H1 (cell line): ENCODE measurements around the gene SEMA3C. TPM values are rescaled to one million over a fixed set of nuclear protein-coding genes. Genes with fewer than 3 reads are reported as not detected.

Experiments
- CTCF ChIA-PET: fragments of 300-600 bp; sonication (Branson Sonifier 250); formaldehyde crosslinking; loops from one replicate; lab custom pipeline; 2021; ENCODE audit not compliant: partially characterized antibody; lab: Charles Lee
- POLR2A ChIA-PET: fragments of 300-600 bp; sonication (Branson Sonifier 250); formaldehyde crosslinking; loops from one replicate; lab custom pipeline; 2021; ENCODE audit warnings: inconsistent platforms; ENCODE audit not compliant: partially characterized antibody; lab: Charles Lee
- DNase-seq, 2 experiments: peaks; one replicate each; pipeline versions ENCODE4 v3.0.0 to v3.0.0-alpha.2; 2010 to 2022; ENCODE audit warnings: low spot score in 2 of 2, low read depth in 1 of 2, mixed read lengths in 1 of 2
- FAIRE-seq: peaks from 2 replicates; lab custom pipeline; 2011; peaks lifted over from hg19 to GRCh38; lab: Jason Lieb, UNC
- H2AFZ ChIP-seq: 2 replicates; pipeline ENCODE4 v1.8.1; 2012; ENCODE audit warnings: low read length, inconsistent platforms
- H2AK5ac ChIP-seq: 2 replicates; pipeline ENCODE4 v1.6.1; 2013; ENCODE audit warnings: low read depth, low read length
- H2BK120ac ChIP-seq: replicated peaks from 2 replicates; pipeline ENCODE3; 2013; ENCODE audit warnings: low read depth, low read length, inconsistent platforms
- H2BK12ac ChIP-seq: 2 replicates; pipeline ENCODE4 v1.6.1; 2013; ENCODE audit warnings: low read depth, low read length
- H2BK15ac ChIP-seq: 2 replicates; pipeline ENCODE4 v1.6.1; 2013; ENCODE audit warnings: low read length
- H2BK20ac ChIP-seq: 2 replicates; pipeline ENCODE4 v1.6.1; 2013; ENCODE audit warnings: low read length
- H2BK5ac ChIP-seq: 2 replicates; pipeline ENCODE4 v1.6.1; 2013; ENCODE audit warnings: low read depth, low read length
- H3K14ac ChIP-seq: 2 replicates; pipeline ENCODE4 v1.6.1; 2013; ENCODE audit warnings: inconsistent platforms; ENCODE audit not compliant: insufficient read length
- H3K18ac ChIP-seq: 2 replicates; pipeline ENCODE4 v1.6.1; 2013; ENCODE audit warnings: low read length; ENCODE audit errors: extremely low read depth
- H3K23ac ChIP-seq: 2 replicates; pipeline ENCODE4 v1.6.1; 2013; ENCODE audit warnings: inconsistent platforms; ENCODE audit not compliant: insufficient read length
- H3K23me2 ChIP-seq: 2 replicates; pipeline ENCODE4 v1.6.1; 2013; ENCODE audit warnings: low read depth, low read length
- H3K27ac ChIP-seq: 2 replicates; pipeline ENCODE4 v1.6.1; 2011; ENCODE audit warnings: low read depth, low read length, inconsistent platforms
- H3K27me3 ChIP-seq, 4 experiments: replicated peaks in 1 of 4; 1 replicate in 1 of 4; 2 replicates in 3 of 4; pipeline versions ENCODE4 v1.6.1 to v1.8.1; 2011 to 2013; ENCODE audit warnings: low read length in 3 of 4, mild to moderate bottlenecking in 3 of 4, inconsistent platforms in 2 of 4, mixed read lengths in 2 of 4, moderate library complexity in 1 of 4; ENCODE audit not compliant: control insufficient read depth in 3 of 4, insufficient read depth in 3 of 4; ENCODE audit errors: extremely low read depth in 1 of 4
- H3K36me3 ChIP-seq, 4 experiments: 2 replicates each; pipeline versions ENCODE4 v1.6.1 to v1.8.1; 2011 to 2013; ENCODE audit warnings: mild to moderate bottlenecking in 4 of 4, low read length in 3 of 4, moderate library complexity in 2 of 4, control low read depth in 1 of 4, inconsistent platforms in 1 of 4; ENCODE audit not compliant: insufficient read depth in 4 of 4, control insufficient read depth in 2 of 4
- H3K4ac ChIP-seq: replicated peaks from 2 replicates; pipeline ENCODE3; 2013; ENCODE audit warnings: low read length, low read depth, mixed read lengths, inconsistent platforms; ENCODE audit not compliant: insufficient read length
- H3K4me1 ChIP-seq, 4 experiments: replicated peaks in 1 of 4; 1 replicate in 1 of 4; 2 replicates in 3 of 4; pipeline versions ENCODE4 v1.6.1 to v1.8.1; 2011 to 2013; ENCODE audit warnings: low read length in 3 of 4, inconsistent platforms in 2 of 4, mixed read lengths in 1 of 4; ENCODE audit not compliant: insufficient read depth in 4 of 4, control insufficient read depth in 3 of 4
- H3K4me2 ChIP-seq, 2 experiments: 2 replicates each; pipeline versions ENCODE4 v1.6.1 to v1.8.1; 2011 to 2013; ENCODE audit warnings: low read depth in 2 of 2, low read length in 2 of 2, control low read depth in 1 of 2, inconsistent platforms in 1 of 2, mild to moderate bottlenecking in 1 of 2; ENCODE audit not compliant: insufficient read depth in 1 of 2
- H3K4me3 ChIP-seq, 4 experiments: fragments of 200-600, 300-600 bp in 1 of 4; sonication (generic), shearing (Covaris generic), sonication (Bioruptor Twin) in 1 of 4; 2 replicates each; pipeline versions ENCODE4 v1.5.1 to v1.8.1; 2011 to 2016; ENCODE audit warnings: low read length in 4 of 4, low read depth in 3 of 4, control low read depth in 2 of 4, inconsistent platforms in 2 of 4, mild to moderate bottlenecking in 2 of 4, mixed read lengths in 1 of 4, moderate library complexity in 1 of 4; ENCODE audit not compliant: insufficient read depth in 2 of 4; ENCODE audit errors: extremely low read depth in 1 of 4
- H3K56ac ChIP-seq: replicated peaks from 2 replicates; pipeline ENCODE3; 2013; ENCODE audit warnings: low read depth, mild to moderate bottlenecking, mixed read lengths, low read length, inconsistent platforms; ENCODE audit not compliant: insufficient read length
- H3K79me1 ChIP-seq: 2 replicates; pipeline ENCODE4 v1.6.1; 2013; ENCODE audit warnings: low read depth, low read length, control low read depth
- H3K79me2 ChIP-seq, 2 experiments: 2 replicates each; pipeline versions ENCODE4 v1.6.1 to v1.8.1; 2012 to 2013; ENCODE audit warnings: low read length in 2 of 2, mild to moderate bottlenecking in 2 of 2, inconsistent platforms in 1 of 2; ENCODE audit not compliant: insufficient read depth in 2 of 2, control insufficient read depth in 1 of 2
- H3K9ac ChIP-seq, 4 experiments: replicated peaks in 1 of 4; 1 replicate in 1 of 4; 2 replicates in 3 of 4; pipeline versions ENCODE4 v1.6.1 to v1.8.1; 2011 to 2013; ENCODE audit warnings: low read depth in 3 of 4, low read length in 3 of 4, control low read depth in 2 of 4, mild to moderate bottlenecking in 2 of 4, moderate library complexity in 2 of 4, inconsistent platforms in 1 of 4; ENCODE audit errors: extremely low read depth in 1 of 4
- H3K9me3 ChIP-seq, 2 experiments: 2 replicates each; pipeline versions ENCODE4 v1.6.1 to v1.8.1; 2012 to 2013; ENCODE audit warnings: mild to moderate bottlenecking in 2 of 2, moderate library complexity in 2 of 2, control low read depth in 1 of 2, inconsistent platforms in 1 of 2, low read depth in 1 of 2, low read length in 1 of 2, mixed read lengths in 1 of 2; ENCODE audit not compliant: insufficient read depth in 2 of 2
- H4K20me1 ChIP-seq, 2 experiments: replicated peaks in 1 of 2; 2 replicates each; pipeline versions ENCODE3 to v1.8.1; 2011 to 2013; ENCODE audit warnings: inconsistent platforms in 2 of 2, low read length in 2 of 2, mild to moderate bottlenecking in 1 of 2; ENCODE audit not compliant: insufficient read depth in 2 of 2, control insufficient read depth in 1 of 2
- H4K5ac ChIP-seq: 2 replicates; pipeline ENCODE4 v1.6.1; 2013; ENCODE audit warnings: low read length, low read depth, mixed read lengths, inconsistent platforms; ENCODE audit not compliant: insufficient read length
- H4K8ac ChIP-seq: 2 replicates; pipeline ENCODE4 v1.8.0; 2013; ENCODE audit warnings: mild to moderate bottlenecking, moderate library complexity, low read length, inconsistent platforms; ENCODE audit not compliant: insufficient read depth; ENCODE audit errors: extremely low read depth
- H4K91ac ChIP-seq: replicated peaks from 2 replicates; pipeline ENCODE3; 2013; ENCODE audit warnings: low read length, mixed read lengths, inconsistent platforms; ENCODE audit not compliant: insufficient read length
- BRCA1 ChIP-seq: IDR thresholded peaks from 2 replicates; pipeline ENCODE4 v1.6.1; 2012; ENCODE audit warnings: low read depth, low read length, improper control_type of control experiment
- CBX5 ChIP-seq: fragments of 300-800, 300-1000 bp; sonication (generic); IDR thresholded peaks from 2 replicates; pipeline ENCODE4 v1.7.1; 2016; ENCODE audit warnings: antibody characterized with exemption, low read length, low read depth
- EP300 ChIP-seq, 2 experiments: IDR thresholded peaks; 1 replicate in 1 of 2; 2 replicates in 1 of 2; pipeline ENCODE4 v1.6.1; 2011 to 2012; ENCODE audit warnings: low read depth in 2 of 2, low read length in 2 of 2, mild to moderate bottlenecking in 2 of 2, borderline replicate concordance in 1 of 2, inconsistent platforms in 1 of 2, moderate library complexity in 1 of 2
- FOSL1 ChIP-seq: IDR thresholded peaks from 2 replicates; pipeline ENCODE4 v1.6.1; 2011; ENCODE audit warnings: mild to moderate bottlenecking, low read depth, low read length, moderate library complexity; ENCODE audit not compliant: insufficient read depth
- RBBP5 ChIP-seq: IDR thresholded peaks from 2 replicates; pipeline ENCODE4 v1.7.1; 2012; ENCODE audit warnings: low read depth, mild to moderate bottlenecking, inconsistent platforms, low read length, moderate library complexity, borderline replicate concordance
- SP2 ChIP-seq: IDR thresholded peaks from 2 replicates; pipeline ENCODE4 v1.6.1; 2012; ENCODE audit warnings: mild to moderate bottlenecking, low read length, inconsistent platforms
- TAF7 ChIP-seq: optimal IDR thresholded peaks from 2 replicates; pipeline ENCODE3; 2011; ENCODE audit warnings: low read depth, mild to moderate bottlenecking, inconsistent platforms, low read length, moderate library complexity, borderline replicate concordance
- USF2 ChIP-seq: IDR thresholded peaks from 2 replicates; pipeline ENCODE4 v1.6.1; 2011; ENCODE audit warnings: low read length, improper control_type of control experiment
- WGBS, 2 experiments: shearing (Covaris generic) in 1 of 2; methylation state at CpG; one replicate each; pipeline versions ENCODE4 v1.1.6 to v1.1.7; 2013 to 2015; ENCODE audit warnings: low lambda C conversion rate in 2 of 2, mixed read lengths in 2 of 2, inconsistent platforms in 1 of 2, low coverage in 1 of 2, missing lambda C conversion rate in 1 of 2; ENCODE audit not compliant: insufficient replicate concordance in 2 of 2, insufficient coverage in 1 of 2, insufficient read length in 1 of 2; ENCODE audit errors: extremely low coverage in 1 of 2, missing lambda C conversion rate in 1 of 2; 5-methylcytosine and 5-hydroxymethylcytosine counted together
- polyA plus RNA-seq, 7 experiments: library from polyadenylated mRNA; depleted of rRNA in 3 of 7; stranded (reverse) in 5 of 7; unstranded in 2 of 7; fragments of >200 nt in 5 of 7; fragments of 200-250 nt in 2 of 7; gene quantifications; 1 replicate in 5 of 7; 2 replicates in 1 of 7; 4 replicates in 1 of 7; pipeline versions ENCODE4 v1.2.1 to v1.2.3, GENCODE V29; 2011 to 2013; ENCODE audit warnings: missing spikeins in 2 of 7, mixed read lengths in 2 of 7
- total RNA-seq: library from RNA; stranded (reverse); fragmentation: NEBNext Ultra II Directional; extraction: Animal tissue kit (Norgen Biotek cat#: 25700); gene quantifications from 2 replicates; pipeline ENCODE4 v1.2.1, GENCODE V29; 2021

Gene SEMA3C
- total and polyA plus RNA-seq, 2 of the 8 experiments (the other 6 are each of a cell fraction or from before 2014, with no cell fraction given) = 0.15 to 1.4 TPM

GRCh38 chr7:80707318-80707717 is 211.5 kb downstream of the SEMA3C start:
- no peak overlapping the region for H3K23ac ChIP-seq
- no peak overlapping the region for H4K8ac ChIP-seq
- no peak for DNase-seq
- no peaks in the 10 kb centered on the region for H3K79me2 ChIP-seq
- no peak overlapping the region for H2BK12ac ChIP-seq
- no peak overlapping the region for H3K27ac ChIP-seq
- no peaks in the 10 kb centered on the region for H3K23me2 ChIP-seq
- POLR2A ChIA-PET = no interaction called here
- H3K79me1 ChIP-seq = no peaks in the 10 kb centered on the region
- H4K91ac ChIP-seq = no peak overlapping the region
- H2AFZ ChIP-seq = no peak overlapping the region
- WGBS, 2 experiments = 95 to 100% methylated on average over 1 of the region's 1 CpG
- no peak overlapping the region for H3K9ac ChIP-seq
- H2AK5ac ChIP-seq = no peak overlapping the region
- no peak overlapping the region for H3K4me3 ChIP-seq
- no peak overlapping the region for H2BK5ac ChIP-seq
- H2BK15ac ChIP-seq = no peak overlapping the region
- no peak overlapping the region for H2BK120ac ChIP-seq
- FAIRE-seq = no peak
- TF ChIP-seq FOSL1 (no peak), TAF7 (no peak), EP300 (IDR thresholded peaks at IDR 0.05; ENCODE audit: borderline replicate concordance in 1 of 2, low read depth in 2 of 2, low read length in 2 of 2) (no peak), RBBP5 (no peak), SP2 (no peak), BRCA1 (no peak), CBX5 (no peak), USF2 (no peak)
- TF ChIP-seq, all 59 proteins: peak for 0
- no peaks in the 10 kb centered on the region for H3K36me3 ChIP-seq
- no peaks in the 10 kb centered on the region for H3K27me3 ChIP-seq
- no peaks in the 10 kb centered on the region for H4K20me1 ChIP-seq
- CTCF ChIA-PET = no interaction called here
- no peak overlapping the region for H2BK20ac ChIP-seq
- no peak overlapping the region for H3K14ac ChIP-seq
- H3K56ac ChIP-seq = no peak overlapping the region
- no peak overlapping the region for H3K4me2 ChIP-seq
- H3K4ac ChIP-seq = no peak overlapping the region
- no peak overlapping the region for H4K5ac ChIP-seq
- H3K9me3 ChIP-seq = no peaks in the 10 kb centered on the region
- 0 out of 7 replicates have a peak, but pooled peaks cover 0 to 3% (median 1%) of the 10 kb centered on the region in 4 experiments for H3K4me1 ChIP-seq
- H3K18ac ChIP-seq = no peak overlapping the region
